SIG-M5 treated with dmso at 0.1 percent for 504 hours (cell line): ENCODE measurements around the gene ODC1.
A peak's percentile ranks its signal among the peaks of the same experiment; 100 is the strongest.

Experiments used
- DNase-seq: peaks from one replicate; lab custom pipeline; 2025; ENCODE audit not compliant: unreplicated experiment; lab: John Stamatoyannopoulos, UW

ODC1 gene

DNA sequence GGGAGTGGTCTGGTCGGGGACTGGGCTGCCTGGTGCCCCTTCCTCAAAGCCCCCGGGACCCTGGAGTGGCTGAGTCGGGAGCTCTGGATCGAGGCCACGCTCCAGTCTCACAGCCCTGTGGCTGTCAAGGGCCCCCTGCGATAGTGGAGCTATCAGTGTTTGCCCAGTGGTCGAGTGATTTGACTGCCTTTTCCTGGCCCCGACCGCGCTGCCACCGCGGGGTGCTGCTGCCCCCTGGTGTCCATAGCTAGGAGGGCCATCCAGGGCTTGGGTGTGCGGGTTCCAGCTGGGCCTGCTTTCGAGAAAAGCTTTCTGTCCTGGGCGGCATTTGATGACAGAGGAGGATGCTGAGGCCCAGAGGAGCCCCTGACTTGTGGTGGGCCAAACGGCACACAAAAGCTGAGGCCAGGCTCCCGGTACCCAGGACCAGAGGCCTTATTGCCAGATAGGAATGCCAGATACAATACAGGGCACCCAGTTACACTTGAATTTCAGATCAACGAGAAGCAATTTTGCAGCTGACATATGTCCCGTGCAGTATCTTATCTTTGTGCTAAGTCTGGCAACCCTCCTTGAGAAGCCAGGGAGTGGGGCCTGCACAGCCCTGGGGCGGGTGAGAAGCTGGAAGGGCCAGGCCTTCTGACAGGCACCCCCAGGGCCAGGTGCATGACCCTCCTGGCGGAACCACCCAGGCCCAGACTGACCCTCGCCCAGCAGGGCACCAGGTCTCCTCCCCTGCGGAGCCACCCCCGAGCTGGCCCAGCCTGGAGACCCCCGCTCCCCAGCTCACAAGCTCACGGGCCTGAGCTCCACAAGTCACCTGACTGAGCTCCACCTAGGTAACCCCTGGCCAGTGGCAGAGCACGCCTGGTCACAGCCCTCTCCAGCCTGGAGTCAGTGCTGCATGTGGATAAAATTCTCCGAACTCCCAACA lies 13.0 kb downstream of the ODC1 start:
- peak; percentile 68 for DNase-seq

- DNase-seq, result no peak
These were observed 13.9 kb downstream of the ODC1 start for GRCh38 chr2:10433947-10434885.

DNA sequence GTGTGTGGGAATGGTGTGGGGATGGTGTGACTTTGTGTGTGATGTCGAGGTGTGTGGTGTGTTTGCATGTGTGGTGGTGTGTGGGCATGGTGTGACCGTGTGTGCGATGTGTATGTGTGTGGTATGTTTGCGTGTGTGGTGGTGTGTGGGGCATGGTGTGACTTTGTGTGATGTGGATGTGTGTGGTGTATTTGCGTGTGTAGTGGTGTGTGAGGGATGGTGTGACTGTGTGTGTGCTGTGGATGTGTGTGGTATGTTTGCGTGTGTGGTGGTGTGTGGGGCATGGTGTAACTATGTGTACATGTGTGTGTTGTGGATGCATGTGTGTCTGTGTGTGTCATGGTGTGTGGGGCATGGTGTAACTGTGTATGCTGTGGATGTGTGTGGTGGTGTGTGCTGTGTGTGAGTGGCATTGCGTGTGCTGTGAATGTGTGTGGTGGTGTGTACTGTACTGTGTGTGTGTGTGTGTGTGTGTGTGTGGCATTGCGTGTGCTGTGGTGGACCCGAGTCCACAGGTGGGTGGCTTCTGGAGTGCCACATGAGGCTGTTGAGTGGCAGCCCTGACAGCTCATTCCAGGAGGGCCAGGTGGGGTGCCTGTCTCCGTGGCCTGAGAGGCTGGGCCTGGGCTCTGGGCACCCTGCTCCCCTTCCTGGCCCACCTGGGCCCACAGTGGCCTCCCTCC lies 14.7 kb downstream of the ODC1 start:
- DNase-seq, result no peak

- no peak for DNase-seq
These were observed 15.6 kb downstream of the ODC1 start for GRCh38 chr2:10432311-10433181.

DNA sequence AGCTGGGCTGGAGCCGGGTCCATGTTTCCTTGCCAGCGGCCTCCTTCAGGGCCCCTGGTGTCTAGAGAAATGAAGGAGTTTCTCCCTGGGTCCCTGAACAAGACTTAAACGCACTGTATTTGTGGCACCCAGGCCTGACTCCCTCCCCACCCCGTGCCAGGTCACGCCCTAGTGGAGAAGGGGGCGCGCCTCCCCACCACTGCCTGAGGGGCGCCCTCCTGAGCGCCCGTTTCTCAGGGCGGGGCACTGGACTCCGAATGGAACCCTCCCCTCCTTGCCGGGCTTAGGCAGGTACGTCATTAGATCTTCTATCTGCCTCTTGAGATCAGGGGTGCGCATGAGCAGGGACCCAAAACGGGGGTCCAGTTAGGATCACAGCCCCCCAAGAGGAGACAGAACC lies 16.3 kb downstream of the ODC1 start:
- DNase-seq, result no peak

- no peak for DNase-seq
These were observed 17.1 kb downstream of the ODC1 start for GRCh38 chr2:10430886-10431622.

DNA sequence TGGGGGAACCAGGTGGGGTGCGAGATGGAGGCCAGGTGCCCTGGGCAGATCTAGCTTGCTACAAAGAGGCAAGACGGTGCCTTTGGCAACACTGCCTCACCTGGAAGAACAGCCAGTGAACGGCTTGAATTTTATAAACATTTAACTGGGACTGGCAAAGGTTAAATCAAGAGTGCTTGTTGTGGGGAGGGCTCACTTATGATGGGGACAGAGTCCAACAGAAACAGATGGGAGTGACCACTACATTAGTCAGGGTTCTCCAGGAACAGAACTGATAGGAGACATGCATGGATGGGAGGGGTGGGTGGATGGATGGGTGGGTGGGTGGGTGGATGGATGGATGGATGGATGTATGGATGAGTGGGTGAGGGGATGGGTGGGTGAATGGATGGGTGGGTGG lies 19.2 kb downstream of the ODC1 start:
- no peak for DNase-seq

DNA sequence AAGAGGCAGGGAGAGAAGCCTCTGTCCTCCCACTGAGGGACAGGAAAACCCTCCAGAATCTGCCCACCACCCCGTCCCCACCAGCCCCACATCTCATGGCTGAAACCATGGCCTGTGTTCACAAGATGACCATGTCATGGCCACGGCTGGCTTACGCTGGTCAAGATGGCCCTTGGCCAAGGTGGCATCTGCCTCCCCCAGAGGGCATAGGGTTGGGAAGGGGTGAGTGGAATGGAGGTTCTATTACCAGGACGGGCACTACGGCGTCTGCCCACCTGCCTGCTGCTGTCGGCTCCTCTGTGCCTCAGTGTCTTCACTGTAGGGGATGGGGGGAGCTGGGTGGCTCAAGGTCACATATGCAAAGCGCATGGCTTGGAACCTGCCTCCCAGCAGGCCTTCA lies 19.8 kb downstream of the ODC1 start:
- DNase-seq, result no peak

DNA sequence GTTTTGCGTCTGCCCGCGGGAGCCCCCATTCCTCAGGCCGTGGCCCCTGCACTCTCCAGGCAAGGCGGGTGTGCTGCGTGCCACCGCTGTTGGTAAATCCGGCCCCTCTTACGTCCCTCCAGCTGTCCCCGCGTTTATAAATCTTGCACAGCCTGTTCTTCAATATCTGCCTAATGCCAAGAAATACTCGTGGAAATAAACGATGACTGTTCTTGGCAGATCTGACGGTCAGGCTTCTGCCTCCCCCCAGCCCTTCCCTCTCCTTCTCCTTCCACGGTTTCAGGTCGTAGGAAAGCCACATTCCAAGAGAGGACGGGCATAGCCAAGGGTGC lies 20.5 kb downstream of the ODC1 start:
- no peak for DNase-seq

DNA sequence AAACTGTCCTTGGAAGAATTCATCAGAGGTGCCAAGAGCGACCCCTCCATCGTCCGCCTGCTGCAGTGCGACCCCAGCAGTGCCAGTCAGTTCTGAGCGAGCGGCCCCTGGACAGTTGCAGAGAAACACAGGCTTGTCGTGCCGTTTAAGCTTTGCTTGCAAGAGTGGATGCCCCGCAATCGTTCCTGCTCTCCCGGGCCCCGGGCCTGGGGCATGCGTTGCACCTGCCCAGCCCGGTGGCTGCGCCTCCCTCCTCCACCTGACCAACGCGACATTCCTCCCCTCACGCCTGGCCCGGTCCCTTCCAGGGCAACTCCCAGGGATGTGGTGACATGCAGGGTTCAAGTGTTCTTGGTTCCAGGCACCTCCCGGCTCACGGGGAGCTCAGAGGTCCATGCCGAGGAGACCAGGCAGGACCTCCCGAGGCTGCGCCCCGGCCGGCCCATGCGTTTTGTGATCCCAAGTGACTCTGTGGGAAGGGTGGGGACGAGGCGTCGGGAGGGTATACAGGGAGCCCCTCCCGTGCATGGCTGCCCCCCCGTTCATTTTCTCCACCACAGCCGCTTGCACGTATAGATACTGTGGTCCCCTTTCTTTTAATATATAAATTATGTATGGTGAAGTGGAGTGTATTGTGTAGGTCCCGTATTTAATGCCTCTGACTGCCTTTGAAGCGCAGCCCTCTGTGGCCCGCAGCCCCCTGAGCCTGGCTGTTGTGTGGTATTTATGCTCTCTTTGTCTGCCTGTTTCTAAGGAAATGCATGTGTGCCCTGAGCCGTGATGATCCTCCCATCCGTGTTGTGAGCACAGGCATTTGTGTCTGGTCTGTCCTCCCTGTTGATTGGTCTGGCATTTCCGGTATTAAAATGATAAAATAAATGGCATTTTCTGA lies 21.2 kb downstream of the ODC1 start:
- DNase-seq, result no peak

DNA sequence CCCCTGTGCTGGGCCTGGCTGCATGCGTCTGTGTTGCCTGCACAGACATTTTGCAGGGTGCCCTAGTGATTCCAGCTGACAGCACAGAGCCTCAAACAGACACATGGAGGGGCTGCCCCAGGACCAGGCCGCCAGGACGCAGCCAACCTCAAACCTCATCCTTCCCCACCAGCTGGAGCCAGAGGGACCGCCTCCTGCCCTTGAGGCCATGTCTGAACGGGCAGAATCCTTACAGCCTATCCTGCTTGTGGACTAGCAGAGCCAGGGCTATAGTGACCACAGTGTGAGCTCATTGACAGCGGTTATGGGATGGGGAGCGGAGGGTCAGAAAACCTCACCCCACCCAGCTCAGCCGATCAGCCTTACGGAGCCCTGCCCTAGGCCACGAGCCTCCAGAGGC lies 22.4 kb downstream of the ODC1 start:
- DNase-seq, result no peak

- no peak for DNase-seq
These were observed 23.1 kb downstream of the ODC1 start for GRCh38 chr2:10424916-10425505.

- DNase-seq, result no peak
These were observed 24.1 kb downstream of the ODC1 start for GRCh38 chr2:10424051-10424450.

DNA sequence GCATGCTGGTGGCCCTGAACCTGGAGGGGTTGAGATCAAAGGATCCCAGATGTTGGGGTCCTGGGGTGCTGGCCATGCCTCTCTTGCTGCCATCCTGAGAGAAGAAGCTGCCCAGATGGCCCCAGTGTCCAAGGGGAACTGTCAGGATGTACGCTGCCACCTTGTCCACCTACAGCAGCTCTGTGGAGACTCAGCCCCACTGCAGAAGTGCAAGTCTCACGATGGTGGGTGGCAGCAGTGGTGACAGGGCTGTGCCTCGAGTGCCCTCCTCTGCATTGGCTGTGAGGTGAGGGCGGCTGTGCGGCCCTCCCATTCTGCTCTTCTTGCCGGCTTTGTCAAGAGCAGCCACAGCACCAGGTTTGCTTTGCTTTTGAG lies 24.7 kb downstream of the ODC1 start:
- no peak for DNase-seq

- DNase-seq, result no peak
These were observed 25.3 kb downstream of the ODC1 start for GRCh38 chr2:10422732-10423399.

DNA sequence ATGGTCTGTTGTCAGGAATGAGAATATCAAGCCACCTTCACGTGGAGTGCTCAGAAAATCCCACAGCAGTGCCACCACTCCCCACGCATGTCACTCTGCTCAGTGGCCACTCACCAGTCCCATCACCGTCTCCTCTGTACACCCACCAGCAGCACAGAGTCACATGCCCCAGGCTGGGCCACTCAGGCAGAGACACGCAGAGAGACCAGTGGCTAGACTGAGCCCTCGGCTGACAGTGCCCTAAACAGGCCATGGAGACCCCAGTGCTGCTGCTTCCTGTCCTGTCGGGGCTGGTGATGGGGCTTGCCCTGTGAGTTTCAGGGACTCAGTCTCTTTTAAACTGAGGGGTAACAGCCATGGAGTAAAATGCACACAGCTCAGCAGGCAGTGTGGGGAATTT lies 25.9 kb downstream of the ODC1 start:
- DNase-seq, result no peak

DNA sequence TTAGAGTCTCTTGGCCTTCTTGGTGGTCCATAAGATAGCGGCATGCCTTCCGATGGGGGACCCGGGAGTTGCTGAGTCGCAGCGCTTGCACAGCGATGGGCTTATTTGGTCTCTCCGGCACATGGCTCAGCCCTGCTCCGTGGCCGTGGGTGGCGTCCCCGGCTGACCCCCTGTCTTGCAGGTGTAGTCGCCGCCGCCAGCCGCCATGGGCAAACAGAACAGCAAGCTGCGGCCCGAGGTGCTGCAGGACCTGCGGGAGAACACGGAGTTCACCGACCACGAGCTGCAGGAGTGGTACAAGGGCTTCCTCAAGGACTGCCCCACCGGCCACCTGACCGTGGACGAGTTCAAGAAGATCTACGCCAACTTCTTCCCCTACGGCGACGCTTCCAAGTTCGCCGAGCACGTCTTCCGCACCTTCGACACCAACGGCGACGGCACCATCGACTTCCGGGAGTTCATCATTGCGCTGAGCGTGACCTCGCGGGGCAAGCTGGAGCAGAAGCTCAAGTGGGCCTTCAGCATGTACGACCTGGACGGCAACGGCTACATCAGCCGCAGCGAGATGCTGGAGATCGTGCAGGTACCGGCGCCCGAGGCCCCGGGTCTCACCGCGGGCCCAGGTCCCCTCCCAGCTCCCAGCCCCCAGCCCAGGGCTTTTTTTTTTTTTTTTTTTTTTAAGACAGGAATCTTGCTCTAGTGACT lies 28.4 kb downstream of the ODC1 start:
- no peak for DNase-seq
